Activated naive CD4-positive, alpha-beta T cell treated with anti-CD3 and anti-CD28 coated beads, Interleukin-2, amount 50 U/mL, for 72 hours (primary cell): ENCODE results near the gene SGIP1. TPM values are rescaled to one million over a fixed set of nuclear protein-coding genes. Genes with fewer than 3 reads are reported as not detected.
"Not testable (repeated sequence)": the region's sequence is repeated elsewhere in the genome, so short reads cannot be mapped to it uniquely, and the experiment has no call there.

Source experiments
- ATAC-seq, 2 donors: fragments of 150-1000 bp; cut with Tn5 transposase; 2 replicates each; pipeline ENCODE4 v1.10.0; 2021; ENCODE audit warnings: mild to moderate bottlenecking in 2 of 2, moderate library complexity in 2 of 2
- DNase-seq, 2 donors: peaks; one replicate each; pipeline ENCODE4 v3.0.0; 2021 to 2022; ENCODE audit warnings: low spot score in 2 of 2
- H3K27ac Mint-ChIP-seq, 2 donors: one replicate each; pipeline ENCODE4 v1.8.0; 2022; ENCODE audit warnings: mild to moderate bottlenecking in 2 of 2, mixed read lengths in 2 of 2
- H3K36me3 Mint-ChIP-seq, 2 donors: one replicate each; pipeline ENCODE4 v1.8.0; 2022; ENCODE audit warnings: mixed read lengths in 2 of 2
- H3K9me3 Mint-ChIP-seq, 2 donors: one replicate each; pipeline ENCODE4 v1.8.0; 2022; ENCODE audit warnings: mixed read lengths in 2 of 2
- total RNA-seq, 2 donors: library from RNA; stranded (reverse); gene quantifications; one replicate each; pipeline ENCODE4 v1.2.3, GENCODE V29; 2022

The SGIP1 gene
- total RNA-seq, 2 donors from 2014 or later = not detected

- H3K27ac Mint-ChIP-seq = no peak overlapping the region
Measured at GRCh38 chr1:66712839-66713238, 178.9 kb downstream of the SGIP1 start.

GRCh38 chr1:66723985-66724384 is 190.0 kb downstream of the SGIP1 start:
- H3K9me3 Mint-ChIP-seq = no peaks in the 10 kb centered on the region
- no peak for DNase-seq
- H3K27ac Mint-ChIP-seq = no peak overlapping the region
- H3K36me3 Mint-ChIP-seq = no peaks in the 10 kb centered on the region
- no peak for ATAC-seq

More at GRCh38 chr1:66712839-66713238, 178.9 kb downstream of the SGIP1 start:
- ATAC-seq (no peak), DNase-seq (no peak)
- H3K36me3 Mint-ChIP-seq = no peaks in the 10 kb centered on the region
- H3K9me3 Mint-ChIP-seq = no peaks in the 10 kb centered on the region

- Mint-ChIP-seq H3K36me3 (no peaks in the 10 kb centered on the region), H3K9me3 (no peaks in the 10 kb centered on the region), H3K27ac (no peak overlapping the region)
- ATAC-seq = peak; percentile 63 to 71
- peak in 1 of 2 donors; percentile 71 for DNase-seq
Measured at GRCh38 chr1:66725885-66726665, 192.1 kb downstream of the SGIP1 start.

- Mint-ChIP-seq H3K27ac (no peak overlapping the region), H3K9me3 (no peaks in the 10 kb centered on the region), H3K36me3 (no peaks in the 10 kb centered on the region)
- ATAC-seq = no peak
- no peak for DNase-seq
Measured at GRCh38 chr1:66728021-66728420, 194.1 kb downstream of the SGIP1 start.

- H3K36me3 Mint-ChIP-seq, H3K9me3 Mint-ChIP-seq, ATAC-seq, DNase-seq: not testable (repeated sequence)
- H3K27ac Mint-ChIP-seq = peak overlapping the region in 1 of 2 donors; percentile 10
Measured at GRCh38 chr1:66728716-66729115, 194.8 kb downstream of the SGIP1 start.

- no peak for DNase-seq
- Mint-ChIP-seq H3K36me3 (no peaks in the 10 kb centered on the region), H3K27ac (peak overlapping the region in 1 of 2 donors; percentile 10), H3K9me3 (no peaks in the 10 kb centered on the region)
- ATAC-seq = peak; percentile 37 to 45
Measured at GRCh38 chr1:66729119-66729518, 195.2 kb downstream of the SGIP1 start.

- no peaks in the 10 kb centered on the region for H3K9me3 Mint-ChIP-seq
- no peak for ATAC-seq
- no peak for DNase-seq
- no peaks in the 10 kb centered on the region for H3K36me3 Mint-ChIP-seq
- H3K27ac Mint-ChIP-seq = peak overlapping the region in 1 of 2 donors; percentile 10
Measured at GRCh38 chr1:66729523-66729922, 195.6 kb downstream of the SGIP1 start.

GRCh38 chr1:66730462-66730861 is 196.5 kb downstream of the SGIP1 start:
- Mint-ChIP-seq H3K27ac (no peak overlapping the region), H3K9me3 (no peaks in the 10 kb centered on the region)
- no peak for ATAC-seq

GRCh38 chr1:66731170-66731865 is 197.4 kb downstream of the SGIP1 start:
- ATAC-seq = no peak
- no peak for DNase-seq
- no peaks in the 10 kb centered on the region for H3K9me3 Mint-ChIP-seq
- H3K27ac Mint-ChIP-seq = no peak overlapping the region
- no peaks in the 10 kb centered on the region for H3K36me3 Mint-ChIP-seq

More at GRCh38 chr1:66730462-66730861, 196.5 kb downstream of the SGIP1 start:
- no peak for DNase-seq
- no peaks in the 10 kb centered on the region for H3K36me3 Mint-ChIP-seq

- no peak for DNase-seq
- Mint-ChIP-seq H3K9me3 (no peaks in the 10 kb centered on the region), H3K27ac (peak overlapping the region; percentile 29 to 81), H3K36me3 (no peaks in the 10 kb centered on the region)
- ATAC-seq = peak; percentile 73 to 89
Measured at GRCh38 chr1:66732407-66733166, 198.6 kb downstream of the SGIP1 start.

GRCh38 chr1:66733348-66734017 is 199.5 kb downstream of the SGIP1 start:
- Mint-ChIP-seq H3K9me3 (no peaks in the 10 kb centered on the region), H3K27ac (no peak overlapping the region), H3K36me3 (no peaks in the 10 kb centered on the region)
- ATAC-seq = no peak
- no peak for DNase-seq

GRCh38 chr1:66734531-66734930 is 200.6 kb downstream of the SGIP1 start:
- not testable (repeated sequence) for H3K9me3 Mint-ChIP-seq, ATAC-seq, H3K27ac Mint-ChIP-seq, DNase-seq, H3K36me3 Mint-ChIP-seq

- ATAC-seq = no peak
- no peaks in the 10 kb centered on the region for H3K36me3 Mint-ChIP-seq
- DNase-seq = no peak
- H3K9me3 Mint-ChIP-seq = no peaks in the 10 kb centered on the region
- no peak overlapping the region for H3K27ac Mint-ChIP-seq
Measured at GRCh38 chr1:66737836-66738235, 203.9 kb downstream of the SGIP1 start.

- Mint-ChIP-seq H3K27ac (no peak overlapping the region), H3K36me3 (no peaks in the 10 kb centered on the region), H3K9me3 (no peaks in the 10 kb centered on the region)
- no peak for DNase-seq
- ATAC-seq = no peak
Measured at GRCh38 chr1:66739401-66740157, 205.6 kb downstream of the SGIP1 start.

- DNase-seq = no peak
- no peak for ATAC-seq
- H3K9me3 Mint-ChIP-seq = no peaks in the 10 kb centered on the region
- no peak overlapping the region for H3K27ac Mint-ChIP-seq
- no peaks in the 10 kb centered on the region for H3K36me3 Mint-ChIP-seq
Measured at GRCh38 chr1:66745451-66745850, 211.5 kb downstream of the SGIP1 start.

GRCh38 chr1:66747501-66747900 is 213.5 kb downstream of the SGIP1 start:
- ATAC-seq (no peak), DNase-seq (no peak)
- Mint-ChIP-seq H3K9me3 (no peaks in the 10 kb centered on the region), H3K27ac (no peak overlapping the region), H3K36me3 (peaks cover 0 to 5% of the 10 kb centered on the region in 2 donors)
